Mesothelial cell of epicardium (in vitro differentiated cells): ENCODE data around the gene ADAP1. TPM values are rescaled to one million over a fixed set of nuclear protein-coding genes. Genes with fewer than 3 reads are reported as not detected.
"Not testable (repeated sequence)": the region's sequence is repeated elsewhere in the genome, so short reads cannot be mapped to it uniquely, and the experiment has no call there.

Experiments used
- DNase-seq, 2 experiments: peaks; one replicate each; pipeline ENCODE4 v3.0.0; 2021; ENCODE audit warnings: low spot score in 2 of 2; ENCODE audit not compliant: unreplicated experiment in 2 of 2
- H3K27ac Mint-ChIP-seq: 2 replicates; pipeline ENCODE4 v1.8.0; 2021; ENCODE audit warnings: mixed read lengths
- H3K27me3 Mint-ChIP-seq: 2 replicates; pipeline ENCODE4 v1.8.0; 2021; ENCODE audit warnings: low read depth, mixed read lengths
- H3K36me3 Mint-ChIP-seq: 2 replicates; pipeline ENCODE4 v1.8.0; 2021; ENCODE audit warnings: mixed read lengths
- H3K4me1 Mint-ChIP-seq: 2 replicates; pipeline ENCODE4 v1.8.0; 2021; ENCODE audit warnings: mixed read lengths
- H3K4me3 Mint-ChIP-seq: 2 replicates; pipeline ENCODE4 v1.8.0; 2021; ENCODE audit warnings: mild to moderate bottlenecking, moderate library complexity, mixed read lengths
- H3K9me3 Mint-ChIP-seq: 2 replicates; pipeline ENCODE4 v1.8.0; 2021; ENCODE audit warnings: mixed read lengths
- CTCF ChIP-seq: fragments of 200-600 bp; sonication (generic); IDR thresholded peaks from one replicate; pipeline ENCODE4 v1.5.0; 2021; ENCODE audit warnings: antibody characterized with exemption; ENCODE audit not compliant: unreplicated experiment
- total RNA-seq: library from RNA; stranded (reverse); gene quantifications from 3 replicates; pipeline ENCODE4 v1.2.1, GENCODE V29; 2021

The ADAP1 gene
- total RNA-seq, 1 donor from 2014 or later, result 4.0 TPM

- no peak overlapping the region for H3K27ac Mint-ChIP-seq
- H3K36me3 Mint-ChIP-seq, result no peaks in the 10 kb centered on the region
- H3K9me3 Mint-ChIP-seq, result no peaks in the 10 kb centered on the region
- no peaks in the 10 kb centered on the region for H3K27me3 Mint-ChIP-seq
- H3K4me1 Mint-ChIP-seq, result peaks cover 4% of the 10 kb centered on the region
- DNase-seq, result peak in 1 of 2 experiments; percentile 14
- no peak overlapping the region for H3K4me3 Mint-ChIP-seq
- TF ChIP-seq CTCF, result no peak
Observed at GRCh38 chr7:925601-926000, 28.9 kb downstream of the ADAP1 start.

GRCh38 chr7:924541-925231 is 29.8 kb downstream of the ADAP1 start:
- H3K4me1 Mint-ChIP-seq, result peaks cover 4% of the 10 kb centered on the region
- H3K36me3 Mint-ChIP-seq, result no peaks in the 10 kb centered on the region
- no peak overlapping the region for H3K4me3 Mint-ChIP-seq
- H3K27me3 Mint-ChIP-seq, result no peaks in the 10 kb centered on the region
- no peak overlapping the region for H3K27ac Mint-ChIP-seq
- TF ChIP-seq CTCF, result no peak
- no peaks in the 10 kb centered on the region for H3K9me3 Mint-ChIP-seq
- peak; percentile 13 to 37 for DNase-seq

- peak; percentile 17 to 26 for DNase-seq
- H3K9me3 Mint-ChIP-seq, H3K27me3 Mint-ChIP-seq, H3K36me3 Mint-ChIP-seq, H3K4me1 Mint-ChIP-seq, H3K27ac Mint-ChIP-seq, H3K4me3 Mint-ChIP-seq: not testable (repeated sequence)
Observed at GRCh38 chr7:924042-924441, 30.4 kb downstream of the ADAP1 start.

- H3K27ac Mint-ChIP-seq, result no peak overlapping the region
Observed at GRCh38 chr7:923108-924041, 31.1 kb downstream of the ADAP1 start.

GRCh38 chr7:922334-923107 is 32.0 kb downstream of the ADAP1 start:
- peak; percentile 9 to 35 for DNase-seq
- peaks cover 7% of the 10 kb centered on the region for H3K4me1 Mint-ChIP-seq
- H3K27me3 Mint-ChIP-seq, result no peaks in the 10 kb centered on the region
- no peaks in the 10 kb centered on the region for H3K9me3 Mint-ChIP-seq
- H3K4me3 Mint-ChIP-seq, result no peak overlapping the region
- H3K27ac Mint-ChIP-seq, result no peak overlapping the region
- no peaks in the 10 kb centered on the region for H3K36me3 Mint-ChIP-seq
- no peak for TF ChIP-seq CTCF

More at GRCh38 chr7:923108-924041, 31.1 kb downstream of the ADAP1 start:
- TF ChIP-seq CTCF, result no peak
- Mint-ChIP-seq H3K27me3 (no peaks in the 10 kb centered on the region), H3K36me3 (no peaks in the 10 kb centered on the region), H3K9me3 (no peaks in the 10 kb centered on the region), H3K4me1 (peaks cover 4% of the 10 kb centered on the region), H3K4me3 (no peak overlapping the region)
- DNase-seq, result peak; percentile 21 to 52
